PFSK-1 (cell line): ENCODE data around the gene EGLN3.

ENCODE experiments used
- FOXP2 ChIP-seq: optimal IDR thresholded peaks from 2 replicates; pipeline ENCODE3; 2011; ENCODE audit warnings: borderline replicate concordance, control low read depth, inconsistent platforms; ENCODE audit not compliant: insufficient read depth; ENCODE audit errors: extremely low read length, extremely low read depth
- POLR2AphosphoS5 ChIP-seq: IDR thresholded peaks from 2 replicates; pipeline ENCODE4 v1.6.1; 2012; ENCODE audit warnings: low read depth, mild to moderate bottlenecking, control low read depth, low read length, moderate library complexity
- SIN3A ChIP-seq: IDR thresholded peaks from 2 replicates; pipeline ENCODE4 v1.6.1; 2012; ENCODE audit warnings: mild to moderate bottlenecking, low read length, moderate library complexity, borderline replicate concordance; ENCODE audit not compliant: insufficient read depth
- TAF1 ChIP-seq: IDR thresholded peaks from 2 replicates; pipeline ENCODE4 v1.6.1; 2012; ENCODE audit warnings: low read length, control low read depth, borderline replicate concordance; ENCODE audit not compliant: insufficient read depth
- TF ChIP-seq, protein P1 (sequence below), 2 experiments: IDR thresholded peaks; 2 replicates each; pipeline versions ENCODE4 v1.6.1 to v1.8.0; 2011 to 2012; ENCODE audit warnings: low read depth in 2 of 2, low read length in 2 of 2, control low read depth in 1 of 2, inconsistent platforms in 1 of 2, mild to moderate bottlenecking in 1 of 2, moderate library complexity in 1 of 2; ENCODE audit not compliant: insufficient read depth in 1 of 2

Gene EGLN3

GRCh38 chr14:33986804-33987203 is 35.9 kb upstream of the EGLN3 start:
- TF ChIP-seq, protein P1, sequence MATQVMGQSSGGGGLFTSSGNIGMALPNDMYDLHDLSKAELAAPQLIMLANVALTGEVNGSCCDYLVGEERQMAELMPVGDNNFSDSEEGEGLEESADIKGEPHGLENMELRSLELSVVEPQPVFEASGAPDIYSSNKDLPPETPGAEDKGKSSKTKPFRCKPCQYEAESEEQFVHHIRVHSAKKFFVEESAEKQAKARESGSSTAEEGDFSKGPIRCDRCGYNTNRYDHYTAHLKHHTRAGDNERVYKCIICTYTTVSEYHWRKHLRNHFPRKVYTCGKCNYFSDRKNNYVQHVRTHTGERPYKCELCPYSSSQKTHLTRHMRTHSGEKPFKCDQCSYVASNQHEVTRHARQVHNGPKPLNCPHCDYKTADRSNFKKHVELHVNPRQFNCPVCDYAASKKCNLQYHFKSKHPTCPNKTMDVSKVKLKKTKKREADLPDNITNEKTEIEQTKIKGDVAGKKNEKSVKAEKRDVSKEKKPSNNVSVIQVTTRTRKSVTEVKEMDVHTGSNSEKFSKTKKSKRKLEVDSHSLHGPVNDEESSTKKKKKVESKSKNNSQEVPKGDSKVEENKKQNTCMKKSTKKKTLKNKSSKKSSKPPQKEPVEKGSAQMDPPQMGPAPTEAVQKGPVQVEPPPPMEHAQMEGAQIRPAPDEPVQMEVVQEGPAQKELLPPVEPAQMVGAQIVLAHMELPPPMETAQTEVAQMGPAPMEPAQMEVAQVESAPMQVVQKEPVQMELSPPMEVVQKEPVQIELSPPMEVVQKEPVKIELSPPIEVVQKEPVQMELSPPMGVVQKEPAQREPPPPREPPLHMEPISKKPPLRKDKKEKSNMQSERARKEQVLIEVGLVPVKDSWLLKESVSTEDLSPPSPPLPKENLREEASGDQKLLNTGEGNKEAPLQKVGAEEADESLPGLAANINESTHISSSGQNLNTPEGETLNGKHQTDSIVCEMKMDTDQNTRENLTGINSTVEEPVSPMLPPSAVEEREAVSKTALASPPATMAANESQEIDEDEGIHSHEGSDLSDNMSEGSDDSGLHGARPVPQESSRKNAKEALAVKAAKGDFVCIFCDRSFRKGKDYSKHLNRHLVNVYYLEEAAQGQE (IDR thresholded peaks at IDR 0.05; ENCODE audit: insufficient read depth in 1 of 2, low read depth in 2 of 2, low read length in 2 of 2), result no peak
- TF ChIP-seq SIN3A (no peak), POLR2AphosphoS5 (no peak)

- TF ChIP-seq, protein P1 (IDR thresholded peaks at IDR 0.05; ENCODE audit: insufficient read depth in 1 of 2, low read depth in 2 of 2, low read length in 2 of 2), result no peak
- no peak for TF ChIP-seq SIN3A
- TF ChIP-seq POLR2AphosphoS5, result no peak
- no peak for TF ChIP-seq FOXP2
- TF ChIP-seq TAF1, result no peak
These were observed 34.4 kb upstream of the EGLN3 start for GRCh38 chr14:33985242-33985641.

DNA sequence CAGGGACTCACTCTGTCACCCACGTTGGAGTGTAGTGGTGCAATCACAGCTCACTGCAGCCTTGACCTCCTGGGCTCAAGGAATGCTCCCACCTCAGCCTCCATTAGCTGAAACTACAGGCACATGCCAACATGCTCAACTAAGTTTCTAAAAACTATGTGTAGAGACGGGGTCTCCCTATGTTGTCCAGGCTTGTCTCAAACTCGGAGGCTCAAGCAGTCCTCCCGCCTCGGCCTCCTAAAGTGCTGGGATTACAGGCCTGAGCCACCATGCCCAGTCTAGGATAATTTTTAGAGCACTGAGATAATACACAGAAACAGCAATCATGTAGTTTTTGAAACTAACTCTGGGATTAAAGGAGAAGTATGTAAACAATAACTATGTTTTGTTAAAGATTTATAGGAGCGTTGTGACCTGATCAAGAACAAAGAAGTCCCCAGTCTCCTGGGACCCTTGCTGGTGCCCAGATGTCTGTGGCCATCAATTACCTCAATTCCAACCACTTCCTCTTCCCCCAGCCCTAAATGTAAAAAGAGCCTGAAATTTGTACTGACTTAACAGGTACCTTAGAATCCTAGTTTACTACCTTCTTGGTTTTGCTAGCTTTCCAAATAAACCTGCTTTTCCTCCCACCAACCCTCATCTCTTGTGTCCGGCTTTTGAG is 28.9 kb upstream of the EGLN3 start:
- TF ChIP-seq FOXP2 (no peak), POLR2AphosphoS5 (no peak), SIN3A (no peak), TAF1 (no peak)
- TF ChIP-seq, protein P1 (IDR thresholded peaks at IDR 0.05; ENCODE audit: insufficient read depth in 1 of 2, low read depth in 2 of 2, low read length in 2 of 2), result no peak

DNA sequence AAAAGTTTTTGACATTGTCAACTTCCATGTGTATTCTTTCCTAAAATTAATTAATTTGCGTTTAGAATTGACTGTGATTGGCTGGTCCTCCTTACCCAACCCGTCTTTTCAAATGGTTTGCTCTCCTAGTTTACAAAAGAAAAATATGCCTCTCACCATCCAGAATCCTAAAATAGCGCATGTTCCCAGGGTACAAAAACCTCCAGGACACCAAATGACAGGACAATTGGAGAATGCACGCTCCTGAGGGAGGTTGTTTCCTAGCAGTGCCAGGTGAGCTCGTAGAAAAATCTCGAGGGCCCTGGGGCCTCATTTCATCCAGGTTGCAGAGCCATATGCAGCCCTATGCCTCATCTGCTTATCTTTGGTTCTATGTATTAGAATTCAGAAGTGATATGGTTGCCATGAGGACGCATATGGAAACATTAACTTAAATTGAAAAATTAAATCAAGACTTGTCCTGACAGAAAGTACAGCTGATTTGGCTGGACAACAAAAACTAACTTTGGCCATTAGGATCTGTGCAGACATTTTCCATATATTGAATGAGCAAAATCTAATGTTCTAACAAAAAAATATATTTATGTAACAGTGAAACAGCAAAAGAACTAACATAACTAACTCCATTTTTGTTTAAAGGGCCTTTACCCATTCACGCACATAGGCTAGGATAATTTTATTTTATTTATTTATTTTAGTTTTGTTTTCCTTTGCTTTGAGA is 28.2 kb upstream of the EGLN3 start:
- TF ChIP-seq POLR2AphosphoS5 (no peak), FOXP2 (no peak), TAF1 (no peak), SIN3A (no peak)
- TF ChIP-seq, protein P1 (IDR thresholded peaks at IDR 0.05; ENCODE audit: insufficient read depth in 1 of 2, low read depth in 2 of 2, low read length in 2 of 2), result no peak

DNA sequence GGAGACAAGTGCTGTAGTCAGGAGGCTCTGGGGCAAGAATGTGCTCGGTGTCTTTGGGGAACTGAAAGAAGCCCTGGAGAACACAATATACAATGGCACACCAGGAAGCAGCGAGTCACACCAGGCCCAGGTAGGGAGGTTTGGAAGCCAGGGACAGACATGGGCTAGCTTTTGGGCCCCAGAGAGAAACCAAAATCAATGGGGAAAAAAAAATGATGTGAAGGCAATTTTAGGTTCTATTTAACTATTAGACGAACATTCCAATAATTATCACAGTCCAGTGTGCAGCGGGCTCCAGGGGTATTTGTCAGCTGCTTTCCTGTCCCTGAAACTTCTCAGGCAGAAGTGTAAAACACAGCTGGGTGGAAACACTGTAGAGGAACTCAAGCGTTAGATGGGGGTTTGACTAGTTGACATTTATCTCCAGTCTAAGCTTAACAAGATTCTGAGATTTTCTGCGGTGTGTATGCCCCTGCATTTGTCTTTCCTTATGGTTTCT is 21.8 kb upstream of the EGLN3 start:
- TF ChIP-seq POLR2AphosphoS5 (no peak), TAF1 (no peak), FOXP2 (no peak), SIN3A (no peak)
- TF ChIP-seq, protein P1 (IDR thresholded peaks at IDR 0.05; ENCODE audit: insufficient read depth in 1 of 2, low read depth in 2 of 2, low read length in 2 of 2), result no peak
